ENCODE measurements around the gene NHERF1.

NHERF1 gene

DNA sequence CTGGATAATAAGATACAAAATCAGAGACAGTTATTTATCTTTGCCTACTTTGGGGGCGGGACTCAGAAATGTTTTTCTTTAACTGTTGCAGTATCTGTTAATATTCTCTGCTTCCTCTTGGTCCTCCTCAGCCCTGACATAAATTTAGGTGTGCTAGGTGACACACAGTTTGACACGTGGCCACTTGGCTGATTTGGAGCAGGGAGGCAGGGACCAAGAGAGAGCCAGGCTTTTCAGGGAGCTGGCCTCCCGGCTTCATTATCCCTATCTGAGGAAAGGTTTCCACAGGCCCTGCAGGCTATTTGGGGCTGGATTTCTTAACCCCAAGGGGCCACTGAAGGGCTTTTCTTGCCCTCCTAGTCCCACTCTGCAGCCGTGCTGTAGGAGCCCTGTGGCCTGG lies 47.8 kb downstream of the NHERF1 start:
- no peak overlapping the region for H3K4me3 ChIP-seq (ENCODE audit: low read depth, low read length)
- no peak for TF ChIP-seq CTCF (IDR thresholded peaks at IDR 0.05; ENCODE audit: low read depth, low read length)

- no peak overlapping the region for H3K4me3 ChIP-seq (ENCODE audit: low read depth, low read length)
- no peak for TF ChIP-seq CTCF (IDR thresholded peaks at IDR 0.05; ENCODE audit: low read depth, low read length)
Observed at GRCh38 chr17:74796866-74797265, 48.4 kb downstream of the NHERF1 start.

- TF ChIP-seq CTCF (IDR thresholded peaks at IDR 0.05; ENCODE audit: low read depth, low read length), result no peak
- H3K4me3 ChIP-seq (ENCODE audit: low read depth, low read length), result no peak overlapping the region
Observed at GRCh38 chr17:74797824-74798223, 49.4 kb downstream of the NHERF1 start.

DNA sequence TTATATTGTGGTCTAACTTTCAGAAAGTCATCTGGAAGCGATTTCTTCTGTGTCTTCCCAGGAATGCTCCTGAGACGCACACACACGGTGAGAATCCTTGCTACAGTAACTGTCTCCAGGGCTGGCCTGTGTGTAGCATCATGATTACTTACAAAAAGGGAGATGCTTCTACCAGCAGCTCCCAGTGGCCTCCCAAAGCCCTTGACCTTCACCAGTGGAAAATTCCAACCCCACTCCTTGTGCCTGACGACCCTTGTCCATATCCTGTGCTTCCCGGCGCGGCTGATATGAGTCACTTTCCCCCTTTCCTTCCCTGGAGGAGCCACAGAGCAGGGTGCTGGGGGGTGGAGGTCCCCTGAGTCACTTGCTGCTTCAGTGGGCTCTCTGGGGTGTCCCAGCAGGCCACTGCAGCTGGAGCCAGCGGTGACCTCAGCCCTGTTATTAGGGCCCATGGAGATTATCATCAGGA lies 49.8 kb downstream of the NHERF1 start:
- no peak overlapping the region for H3K4me3 ChIP-seq (ENCODE audit: low read depth, low read length)
- TF ChIP-seq CTCF (IDR thresholded peaks at IDR 0.05; ENCODE audit: low read depth, low read length), result no peak

- TF ChIP-seq CTCF (IDR thresholded peaks at IDR 0.05; ENCODE audit: low read depth, low read length), result no peak
Observed at GRCh38 chr17:74799097-74799496, 50.7 kb downstream of the NHERF1 start.

DNA sequence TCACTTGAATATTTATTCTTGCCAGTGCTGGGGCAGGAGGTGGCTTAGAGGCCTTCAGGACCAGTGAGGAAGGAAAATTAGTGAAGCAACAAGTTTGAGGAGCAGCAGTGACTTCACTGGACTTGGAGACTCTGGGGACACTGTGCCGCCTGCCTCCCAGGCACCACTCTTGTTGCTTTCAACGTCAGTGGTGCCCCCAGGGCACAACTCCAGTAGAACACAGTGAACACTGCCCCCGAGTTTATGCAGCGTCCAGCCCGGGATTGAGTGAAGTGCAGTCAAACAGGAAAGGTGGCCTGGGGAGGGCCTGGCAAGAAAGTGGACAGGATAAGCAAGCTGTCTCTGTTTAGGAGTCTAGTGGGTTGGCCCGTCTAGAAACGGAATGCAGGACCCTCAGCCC lies 52.1 kb downstream of the NHERF1 start:
- TF ChIP-seq CTCF (IDR thresholded peaks at IDR 0.05; ENCODE audit: low read depth, low read length), result no peak
- H3K4me3 ChIP-seq (ENCODE audit: low read depth, low read length), result no peak overlapping the region

More at GRCh38 chr17:74799097-74799496, 50.7 kb downstream of the NHERF1 start:
- H3K4me3 ChIP-seq (ENCODE audit: low read depth, low read length), result no peak overlapping the region

DNA sequence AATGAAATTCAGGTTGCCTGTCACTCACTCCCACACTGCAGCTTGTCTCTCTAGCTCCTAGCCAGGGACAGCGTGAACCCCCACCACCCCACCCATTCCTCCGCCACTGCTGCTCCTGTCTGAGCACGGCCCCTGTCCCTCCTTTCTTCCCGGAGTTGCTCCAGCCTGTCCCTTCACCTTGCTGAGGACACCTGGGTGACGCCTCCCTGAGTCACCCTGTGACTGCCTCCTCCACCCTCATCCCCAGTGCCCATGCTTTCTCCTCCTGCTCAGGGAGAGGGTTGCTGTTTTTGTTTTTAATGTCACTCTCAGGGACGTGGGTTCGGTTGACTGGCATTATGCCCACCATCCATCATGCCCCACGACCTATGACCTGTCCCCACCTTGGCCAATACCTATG lies 53.5 kb downstream of the NHERF1 start:
- no peak overlapping the region for H3K4me3 ChIP-seq (ENCODE audit: low read depth, low read length)
- no peak for TF ChIP-seq CTCF (IDR thresholded peaks at IDR 0.05; ENCODE audit: low read depth, low read length)
